Left kidney (tissue), 2 donors: ENCODE data around the gene MYO1G. TPM values are rescaled to one million over a fixed set of nuclear protein-coding genes. Genes with fewer than 3 reads are reported as not detected.
"Not testable (repeated sequence)": the region's sequence is repeated elsewhere in the genome, so short reads cannot be mapped to it uniquely, and the experiment has no call there.

Experiments used
- DNase-seq: peaks from one replicate; pipeline ENCODE4 v3.0.0-alpha.2; 2013
- polyA plus RNA-seq: library from polyadenylated mRNA; unstranded; fragments of 120-200 nt; gene quantifications from one replicate; pipeline ENCODE4 v1.2.1, GENCODE V29; 2013; ENCODE audit not compliant: insufficient read length

The MYO1G gene
- polyA plus RNA-seq, 1 donor = 0.53 TPM

DNA sequence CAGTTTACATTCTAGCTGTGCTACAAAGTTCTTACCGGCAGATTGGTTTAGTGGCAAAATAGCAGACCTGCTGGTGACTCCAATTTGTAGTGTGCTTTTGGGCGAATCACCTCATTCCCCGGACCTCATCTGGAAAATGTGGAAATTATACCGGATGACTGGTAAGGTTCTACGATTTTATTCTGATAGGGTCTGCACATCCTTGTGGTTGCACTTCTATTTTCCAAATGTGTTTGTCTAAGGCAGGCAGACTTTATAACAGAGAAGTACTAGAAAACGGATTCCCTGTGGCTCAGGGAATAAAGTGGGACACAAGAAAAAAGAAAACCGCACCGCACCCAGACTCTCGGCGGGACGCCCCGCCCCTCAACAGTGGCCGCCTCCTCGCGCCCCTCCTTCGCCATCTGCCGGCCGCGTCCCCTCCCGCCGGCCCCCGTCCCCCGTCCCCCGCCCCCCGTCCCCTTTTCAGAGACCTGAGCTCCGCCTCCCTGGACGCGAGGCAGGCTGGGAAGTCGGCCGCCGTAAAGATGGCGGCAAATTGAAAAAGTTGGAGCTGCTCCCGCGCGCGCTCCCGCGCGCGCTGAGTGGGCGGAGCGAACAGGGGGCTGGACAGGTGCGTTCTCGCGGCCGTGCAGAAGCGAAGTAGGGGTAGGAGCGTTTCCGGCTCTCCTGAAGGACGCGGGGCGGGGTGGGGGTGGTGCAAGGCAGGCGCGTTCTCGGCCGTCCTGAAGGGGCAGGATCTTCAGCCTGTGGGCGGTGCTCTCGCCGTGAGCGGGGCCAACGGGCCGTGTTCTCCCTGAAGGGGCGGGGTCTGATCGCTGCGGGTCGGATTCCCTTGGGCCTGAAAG lies 20.7 kb upstream of the MYO1G start:
- peak; percentile 99 for DNase-seq

GRCh38 chr7:44998153-44998871 lies 19.5 kb upstream of the MYO1G start:
- DNase-seq = no peak

GRCh38 chr7:44995555-44996493 lies 17.0 kb upstream of the MYO1G start:
- no peak for DNase-seq

- DNase-seq = no peak
Measured at GRCh38 chr7:44994877-44995554, 16.2 kb upstream of the MYO1G start.

DNA sequence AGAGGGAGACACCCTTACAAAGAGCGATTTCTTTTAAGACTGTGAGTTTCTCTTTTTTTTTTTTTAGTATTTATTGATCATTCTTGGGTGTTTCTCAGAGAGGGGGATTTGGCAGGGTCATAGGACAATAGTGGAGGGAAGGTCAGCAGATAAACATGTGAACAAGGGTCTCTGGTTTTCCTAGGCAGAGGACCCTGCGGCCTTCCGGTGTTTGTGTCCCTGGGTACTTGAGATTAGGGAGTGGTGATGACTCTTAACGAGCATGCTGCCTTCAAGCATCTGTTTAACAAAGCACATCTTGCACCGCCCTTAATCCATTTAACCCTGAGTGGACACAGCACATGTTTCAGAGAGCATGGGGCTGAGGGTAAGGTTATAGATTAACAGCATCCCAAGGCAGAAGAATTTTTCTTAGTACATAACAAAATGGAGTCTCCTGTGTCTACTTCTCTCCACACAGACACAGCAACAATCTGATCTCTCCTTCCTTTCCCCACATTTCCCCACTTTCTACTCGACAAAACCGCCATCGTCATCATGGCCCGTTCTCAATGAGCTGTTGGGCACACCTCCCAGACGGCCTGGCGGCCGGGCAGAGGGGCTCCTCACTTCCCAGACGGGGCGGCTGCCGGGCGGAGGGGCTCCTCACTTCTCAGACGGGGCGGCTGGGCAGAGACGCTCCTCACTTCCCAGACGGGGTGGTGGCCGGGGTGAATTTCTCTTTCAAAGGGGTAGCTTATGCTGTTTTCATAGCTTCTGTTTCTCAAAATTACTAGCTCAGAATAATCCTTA lies 13.4 kb upstream of the MYO1G start:
- DNase-seq = not testable (repeated sequence)

- DNase-seq = no peak
Measured at GRCh38 chr7:44990109-44991023, 11.6 kb upstream of the MYO1G start.

GRCh38 chr7:44989132-44989531 lies 10.3 kb upstream of the MYO1G start:
- no peak for DNase-seq

DNA sequence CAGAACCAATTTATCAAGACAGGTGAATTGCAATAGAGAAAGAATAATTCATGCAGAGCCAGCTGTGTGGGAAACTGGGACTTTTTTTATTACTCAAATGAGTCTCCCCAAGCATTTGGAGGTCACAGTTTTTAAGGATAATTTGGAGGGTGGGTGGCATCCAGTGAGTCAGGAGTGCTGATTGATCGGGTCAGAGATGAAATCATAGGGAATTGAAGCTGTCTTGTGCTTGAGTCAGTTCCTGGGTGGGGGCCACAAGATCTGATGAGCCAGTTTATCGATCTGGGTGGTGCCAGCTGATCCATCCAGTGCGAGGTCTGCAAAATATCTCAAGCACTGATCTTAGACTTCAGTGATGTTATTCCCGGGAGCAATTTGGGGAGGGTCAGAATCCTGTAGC lies 9.9 kb upstream of the MYO1G start:
- no peak for DNase-seq

- DNase-seq = no peak
Measured at GRCh38 chr7:44987996-44988395, 9.2 kb upstream of the MYO1G start.

DNA sequence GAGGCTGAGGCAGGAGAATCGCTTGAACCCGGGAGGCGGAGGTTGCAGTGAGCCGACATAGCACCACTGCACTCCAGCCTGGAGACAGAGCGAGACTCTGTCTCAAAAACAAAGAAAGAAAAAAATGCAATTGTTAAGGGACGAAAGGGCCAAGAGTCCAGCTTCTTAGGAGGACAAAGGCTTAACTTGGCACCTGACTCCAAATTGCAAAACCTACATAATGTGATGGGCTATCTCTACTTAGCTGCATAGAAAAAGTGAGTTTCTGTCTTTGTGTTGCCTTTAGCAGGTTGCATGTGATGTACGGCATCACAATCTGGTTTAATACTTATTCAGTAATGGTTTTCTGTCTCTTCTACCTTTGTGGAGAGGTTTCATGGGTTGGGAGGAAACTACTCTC lies 8.6 kb upstream of the MYO1G start:
- no peak for DNase-seq

DNA sequence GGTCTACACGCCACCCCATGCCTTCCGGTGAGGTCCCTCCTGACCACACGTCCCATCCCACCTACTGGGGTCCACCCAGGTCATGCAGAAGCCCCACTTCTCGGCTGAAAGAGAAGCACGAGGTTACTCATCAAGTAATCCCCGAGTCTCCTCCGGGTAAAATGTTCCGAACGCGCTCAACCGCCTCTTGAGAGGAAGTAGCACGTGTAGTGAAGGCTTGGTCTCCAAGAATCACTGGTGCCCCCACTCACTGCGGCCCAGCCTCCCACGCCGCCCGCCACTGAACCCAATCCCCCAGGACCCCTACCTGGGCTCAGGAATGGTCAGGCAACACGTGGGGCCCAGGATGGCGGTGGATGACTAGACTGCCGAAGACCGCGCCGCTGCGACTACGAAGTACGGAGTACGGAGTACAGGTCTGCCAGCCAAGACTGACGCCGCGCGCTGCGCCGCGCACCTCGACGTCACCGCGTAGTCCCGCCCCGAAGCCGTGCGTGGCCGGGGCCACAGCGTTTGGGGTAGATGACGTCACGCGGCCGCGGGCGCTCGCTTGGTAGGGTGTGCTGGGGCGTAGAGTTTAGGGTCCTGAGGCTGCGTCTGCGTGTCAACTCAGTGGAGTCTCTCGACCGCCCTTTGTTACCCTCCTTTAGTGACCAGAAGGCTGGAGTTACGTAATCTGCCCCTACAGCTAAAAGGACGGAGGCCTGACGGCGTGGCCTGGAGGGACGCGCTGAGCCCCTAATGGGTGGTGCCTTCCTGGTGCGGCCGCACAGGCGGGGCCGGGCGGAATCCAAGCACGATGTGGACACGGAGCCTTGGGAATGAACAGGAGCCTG lies 7.6 kb upstream of the MYO1G start:
- peak; percentile 89 for DNase-seq

DNA sequence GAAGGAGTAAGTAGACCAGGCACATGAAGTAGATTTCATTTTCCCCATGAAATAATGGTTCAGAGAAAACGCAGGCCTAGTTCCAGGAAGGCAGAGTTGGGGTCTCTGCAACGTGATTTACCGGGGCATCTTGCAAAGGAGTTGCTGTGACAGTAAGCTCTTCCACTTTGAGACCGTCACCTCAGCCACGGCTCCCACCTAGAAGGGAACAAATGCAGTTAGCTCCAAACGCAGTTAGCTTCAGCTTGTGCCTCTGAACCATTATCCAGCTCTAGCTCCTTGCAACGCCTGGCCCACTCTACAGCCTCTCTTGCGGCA lies 7.0 kb upstream of the MYO1G start:
- DNase-seq = no peak

DNA sequence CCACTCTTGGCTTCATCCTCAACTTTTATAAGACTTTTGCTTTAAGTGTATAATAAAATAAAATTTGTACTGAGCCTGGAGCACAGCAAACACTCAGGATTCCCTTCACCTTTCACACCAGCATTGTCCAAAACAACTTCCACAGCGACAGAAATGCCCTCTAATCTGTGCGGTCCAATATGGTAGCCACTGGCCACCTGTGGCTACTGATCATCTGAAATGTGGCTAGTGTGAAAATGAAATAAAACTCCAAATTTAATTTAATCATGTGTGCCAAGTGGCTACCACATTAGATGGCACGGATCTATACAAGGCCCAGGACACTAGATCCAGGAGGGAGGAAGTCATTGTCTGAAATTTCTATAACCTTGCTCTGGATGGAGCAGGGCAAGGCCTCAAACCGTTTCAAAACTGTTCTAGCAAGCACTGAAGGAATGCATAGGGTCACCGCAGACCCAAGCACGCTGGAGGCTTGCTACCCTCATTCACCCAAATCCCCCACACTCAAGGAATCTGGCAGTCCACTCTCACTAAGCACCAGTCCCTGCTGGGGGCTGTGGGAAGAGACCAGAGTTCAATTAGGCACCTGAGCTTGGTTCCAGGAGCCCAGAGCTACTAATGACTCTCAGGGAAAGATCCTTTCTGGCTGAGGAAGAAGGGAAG lies 6.3 kb upstream of the MYO1G start:
- DNase-seq = no peak

DNA sequence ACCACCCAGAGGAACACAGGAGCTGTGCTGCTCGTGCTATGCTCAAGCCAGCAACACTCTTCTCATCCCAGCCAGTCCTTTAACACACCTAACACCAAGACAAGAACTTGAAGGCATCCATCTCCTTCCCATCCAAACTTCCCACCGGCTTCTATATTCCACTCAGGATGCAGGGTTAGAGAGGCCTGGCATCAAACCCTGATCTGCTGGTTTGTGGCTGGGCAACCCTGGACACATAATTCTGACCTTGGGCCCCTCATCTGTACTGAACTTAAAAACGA lies 5.6 kb upstream of the MYO1G start:
- no peak for DNase-seq

GRCh38 chr7:44983742-44984477 lies 5.1 kb upstream of the MYO1G start:
- DNase-seq = no peak

GRCh38 chr7:44982970-44983369 lies 4.2 kb upstream of the MYO1G start:
- no peak for DNase-seq

DNA sequence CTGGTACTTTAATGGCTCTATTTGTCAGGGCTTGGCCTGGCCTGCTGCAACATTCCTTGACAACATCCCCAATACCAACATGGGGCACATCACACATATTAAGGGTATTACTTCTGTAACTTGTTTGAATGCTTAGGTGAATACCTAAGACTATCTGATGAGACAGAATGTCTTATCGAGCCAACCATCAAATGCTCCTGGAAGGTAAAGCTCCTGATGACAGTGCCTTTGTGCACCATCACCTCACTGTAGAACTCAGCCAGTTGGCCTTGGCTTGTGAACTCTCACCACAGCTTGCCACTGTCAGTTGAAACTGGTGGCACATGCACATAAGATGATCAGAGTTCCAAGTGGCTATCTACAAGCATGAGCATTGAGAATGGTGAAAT lies 3.7 kb upstream of the MYO1G start:
- no peak for DNase-seq
